Right ventricle myocardium superior (tissue), 1 donor: ENCODE measurements around the gene KLHL26. TPM values are rescaled to one million over a fixed set of nuclear protein-coding genes. Genes with fewer than 3 reads are reported as not detected.
"Not testable (repeated sequence)": the region's sequence is repeated elsewhere in the genome, so short reads cannot be mapped to it uniquely, and the experiment has no call there.

Experiments
- ATAC-seq: fragments of 200-7000 bp; cut with Tn5 transposase; one replicate; pipeline ENCODE4 v1.9.1; 2020; ENCODE audit warnings: mild to moderate bottlenecking; ENCODE audit not compliant: poor library complexity
- DNase-seq: peaks from one replicate; pipeline ENCODE4 v3.0.0-alpha.2; 2020
- intact Hi-C: fragments of 100-400 bp; cut with DNase I; formaldehyde crosslinking; loops from one replicate; pipeline ENCODE4 v1.11.2; 2022
- total RNA-seq: library from RNA; stranded (reverse); fragmentation: NEBNext Ultra II Directional; extraction: Animal tissue kit (Norgen Biotek cat#: 25700); gene quantifications from one replicate; pipeline ENCODE4 v1.2.1, GENCODE V29; 2021
- donor health status: DM: no; HTN: yes; CAD: no; lungs with severe emphysema.

The KLHL26 gene
- total RNA-seq, 1 donor from 2014 or later, result 4.5 TPM

- ATAC-seq (no peak), DNase-seq (no peak)
- intact Hi-C loops, result no loop called here
Observed at GRCh38 chr19:18670312-18670711, 33.5 kb downstream of the KLHL26 start.

DNA sequence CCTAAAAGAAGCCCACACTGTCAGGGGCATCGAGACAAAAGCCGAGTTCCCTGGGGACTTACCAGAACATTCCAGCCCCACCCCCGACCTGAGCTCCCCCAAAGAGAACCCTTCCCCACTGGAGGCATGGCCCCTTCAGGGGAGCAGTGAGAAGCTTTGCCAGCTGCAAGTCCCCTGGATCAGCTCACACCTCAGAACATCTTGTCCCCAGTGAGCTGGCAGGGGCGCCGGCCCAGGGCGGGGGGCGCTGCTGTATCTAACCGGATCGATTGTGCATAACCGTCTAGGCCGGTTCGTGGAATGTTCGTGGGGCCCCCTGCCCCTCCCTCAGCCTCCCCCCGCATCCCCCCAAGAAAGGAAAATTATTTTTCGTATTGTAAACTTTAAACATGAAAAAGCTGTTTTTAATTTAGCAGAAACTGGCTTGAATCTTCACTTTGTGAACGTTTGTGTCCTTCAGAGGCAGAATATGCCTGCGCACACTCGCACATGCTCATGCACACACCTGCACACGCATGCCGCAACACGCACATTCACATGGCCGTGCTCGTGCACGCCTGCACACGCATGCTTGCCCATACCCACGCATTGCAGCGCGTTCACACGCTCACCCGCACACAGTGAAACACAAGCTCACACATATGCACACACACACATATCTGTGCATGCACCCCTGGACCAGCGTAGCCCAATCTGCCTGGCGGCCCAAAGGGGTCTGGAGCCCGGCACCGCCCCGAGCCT lies 34.6 kb downstream of the KLHL26 start:
- no peak for ATAC-seq

GRCh38 chr19:18672044-18672451 lies 35.2 kb downstream of the KLHL26 start:
- DNase-seq, result no peak
- intact Hi-C loops, result no loop called here

More for the DNA sequence above, 34.6 kb downstream of the KLHL26 start:
- intact Hi-C loops, result no loop called here
- no peak for DNase-seq

DNA sequence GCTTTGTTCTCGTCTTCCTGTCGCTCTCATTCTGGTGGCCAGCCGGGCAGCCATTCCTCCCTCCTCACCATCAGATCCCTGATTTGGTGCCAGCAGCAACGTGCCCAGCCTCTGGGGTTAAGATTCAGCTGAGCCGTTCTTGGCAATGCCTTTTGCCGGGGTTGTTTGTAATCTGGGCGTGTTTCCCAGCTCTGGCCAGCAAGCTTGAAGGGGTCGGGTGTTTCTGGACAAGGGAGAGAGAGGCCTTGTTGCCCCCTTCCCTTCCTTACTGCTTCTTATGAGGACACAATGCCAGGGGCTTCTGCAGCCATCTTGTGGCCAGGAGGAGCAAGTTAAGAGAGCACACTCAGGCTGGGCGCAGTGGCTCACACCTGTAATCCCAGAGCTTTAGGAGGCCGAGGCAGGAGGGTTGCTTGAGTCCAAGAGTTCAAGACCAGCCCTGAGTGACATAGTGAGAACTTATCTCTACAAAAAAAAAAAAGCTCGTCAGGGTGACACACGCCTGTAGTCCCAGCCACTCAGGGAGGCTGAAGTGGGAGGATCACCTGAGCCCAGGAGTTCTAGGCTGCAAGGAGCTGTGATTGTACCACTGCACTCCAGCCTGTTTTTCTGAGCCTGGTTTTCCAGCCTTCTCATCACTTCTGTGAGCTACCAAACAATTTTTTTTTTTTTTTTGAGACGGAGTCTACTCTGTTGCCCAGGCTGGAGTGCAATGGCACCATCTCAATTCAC lies 35.9 kb downstream of the KLHL26 start:
- ATAC-seq, result peak; percentile 42
- intact Hi-C loops, result no loop called here
- DNase-seq, result peak; percentile 68

More at GRCh38 chr19:18672044-18672451, 35.2 kb downstream of the KLHL26 start:
- peak; percentile 19 for ATAC-seq

- ATAC-seq (peak; percentile 57), DNase-seq (peak; percentile 80)
- intact Hi-C loops, result no loop called here
Observed at GRCh38 chr19:18674616-18675015, 37.8 kb downstream of the KLHL26 start.

DNA sequence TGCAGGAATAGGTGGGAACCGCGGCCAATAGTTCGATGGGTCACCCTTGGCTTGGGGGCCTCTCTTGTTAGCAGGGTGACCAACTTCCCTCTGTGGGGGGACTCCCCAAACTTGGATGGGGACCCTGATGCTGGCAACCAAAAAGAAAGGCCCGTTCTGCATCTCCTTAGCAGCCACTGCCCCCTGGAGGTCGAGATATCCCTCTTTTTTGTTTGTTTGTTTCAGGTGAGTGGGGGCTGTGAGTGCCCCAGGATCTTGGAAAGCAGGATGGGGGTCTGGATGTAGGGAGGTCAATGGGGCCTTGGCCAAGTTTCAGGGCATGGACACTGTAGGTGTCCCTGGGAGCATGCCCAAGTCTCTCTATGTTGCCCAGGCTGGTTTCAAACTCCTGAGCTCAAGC lies 39.0 kb downstream of the KLHL26 start:
- ATAC-seq, result no peak
- intact Hi-C loops, result no loop called here
- no peak for DNase-seq

DNA sequence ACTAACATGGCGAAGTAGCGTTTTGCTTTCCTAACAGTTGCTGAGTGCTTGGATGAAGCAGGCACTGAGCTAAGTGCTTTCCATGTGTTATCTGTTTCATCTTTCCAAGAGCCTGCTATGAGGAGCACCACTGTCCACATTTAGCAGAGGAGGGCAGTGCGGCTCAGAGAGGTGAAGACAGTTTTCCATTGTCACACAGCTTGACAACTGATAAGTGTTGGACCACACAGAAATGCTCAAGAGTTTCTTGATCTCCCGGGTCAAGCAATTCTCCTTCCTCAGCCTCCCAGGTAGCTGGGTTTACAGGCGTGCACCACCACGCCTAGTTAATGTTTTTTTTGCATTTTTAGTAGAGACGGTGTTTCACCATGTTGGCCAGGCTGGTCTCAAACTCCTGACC lies 39.9 kb downstream of the KLHL26 start:
- no peak for DNase-seq
- ATAC-seq, result no peak
- intact Hi-C loops, result no loop called here

GRCh38 chr19:18677156-18677555 lies 40.3 kb downstream of the KLHL26 start:
- DNase-seq (no peak), ATAC-seq (no peak)
- intact Hi-C loops, result no loop called here

GRCh38 chr19:18680148-18680547 lies 43.3 kb downstream of the KLHL26 start:
- ATAC-seq, intact Hi-C loops, DNase-seq: not testable (repeated sequence)

- DNase-seq (no peak), ATAC-seq (no peak)
- intact Hi-C loops, result no loop called here
Observed at GRCh38 chr19:18682807-18683108, 45.9 kb downstream of the KLHL26 start.

GRCh38 chr19:18683109-18683957 lies 46.5 kb downstream of the KLHL26 start, which contains the start of gene CRTC1:
Gene CRTC1, plus strand, starts transcription at chr19:18683680. Its CDS starts 23 bp downstream, at chr19:18683703.
- ATAC-seq (peak; percentile 93), DNase-seq (peak; percentile 92)
- intact Hi-C loops, result no loop called here

GRCh38 chr19:18683958-18684641 lies 47.3 kb downstream of the KLHL26 start:
- ATAC-seq, result no peak
- intact Hi-C loops, result no loop called here

DNA sequence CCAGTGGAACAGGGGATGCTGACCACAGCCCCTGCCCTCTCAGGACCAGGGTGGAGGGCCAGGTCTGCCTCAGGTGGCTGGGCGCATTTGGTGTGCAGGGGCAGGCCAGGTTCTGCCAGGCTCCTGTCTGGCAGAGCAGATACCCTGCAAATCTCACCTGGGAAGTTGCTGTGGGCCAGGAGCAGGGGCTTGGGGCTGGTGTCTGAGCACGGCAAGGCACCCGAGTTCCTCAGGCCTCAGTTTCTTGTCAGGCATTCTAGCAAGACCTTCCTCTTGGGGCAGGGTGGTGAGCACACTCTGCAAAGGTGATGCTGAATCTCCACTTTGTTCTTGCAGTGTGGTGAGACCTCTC lies 47.8 kb downstream of the KLHL26 start:
- ATAC-seq (no peak), DNase-seq (no peak)
- intact Hi-C loops, result no loop called here

More at GRCh38 chr19:18683958-18684641, 47.3 kb downstream of the KLHL26 start:
- no peak for DNase-seq

- ATAC-seq (no peak), DNase-seq (no peak)
- intact Hi-C loops, result no loop called here
Observed at GRCh38 chr19:18685597-18686190, 48.9 kb downstream of the KLHL26 start.

- intact Hi-C loops, result no loop called here
- no peak for ATAC-seq
- DNase-seq, result no peak
Observed at GRCh38 chr19:18687740-18688465, 51.1 kb downstream of the KLHL26 start.

DNA sequence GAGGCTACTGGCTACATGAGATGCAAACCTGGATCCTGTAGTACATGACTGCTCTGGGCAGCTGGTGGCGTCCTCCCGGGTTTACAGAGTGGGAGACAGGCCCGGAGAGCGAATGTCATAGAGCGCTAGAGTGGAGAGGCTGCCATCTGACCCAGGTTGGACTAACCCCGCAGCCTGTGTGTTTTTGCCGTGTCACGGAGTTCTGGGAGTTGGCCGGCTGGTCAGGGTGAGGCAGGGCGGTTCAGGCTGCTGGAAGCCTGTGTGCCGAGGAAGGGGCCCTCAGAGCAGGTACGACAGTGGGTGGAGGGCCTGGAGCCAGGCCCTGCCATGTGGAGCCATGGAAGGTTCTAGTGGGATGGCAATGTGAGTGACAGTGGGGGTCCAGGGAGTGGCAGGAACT lies 59.2 kb downstream of the KLHL26 start:
- intact Hi-C loops, result no loop called here
- DNase-seq (no peak), ATAC-seq (no peak)

DNA sequence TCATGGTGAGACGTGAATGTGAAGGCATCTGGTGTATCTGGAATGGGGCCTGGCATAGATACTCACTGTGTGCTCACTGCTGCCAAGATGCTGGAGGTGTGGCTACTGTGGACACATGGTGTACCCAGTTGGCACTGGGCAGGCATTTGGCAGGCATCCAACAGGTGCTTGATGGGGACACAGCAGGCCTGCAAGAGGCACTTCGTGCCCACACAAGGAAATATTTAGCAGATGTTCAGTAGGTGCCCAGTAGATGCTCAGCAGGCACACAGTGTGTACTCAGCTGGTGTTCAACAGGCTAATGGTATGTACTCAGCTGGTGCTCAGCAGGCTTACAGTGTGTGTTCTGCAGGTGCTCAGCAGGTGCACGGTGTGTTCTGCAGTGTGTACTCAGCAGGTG lies 60.9 kb downstream of the KLHL26 start:
- ATAC-seq (no peak), DNase-seq (peak; percentile 58)
- intact Hi-C loops, result no loop called here
